Measurements from ENCODE around the gene CFAP54.

The CFAP54 gene

DNA sequence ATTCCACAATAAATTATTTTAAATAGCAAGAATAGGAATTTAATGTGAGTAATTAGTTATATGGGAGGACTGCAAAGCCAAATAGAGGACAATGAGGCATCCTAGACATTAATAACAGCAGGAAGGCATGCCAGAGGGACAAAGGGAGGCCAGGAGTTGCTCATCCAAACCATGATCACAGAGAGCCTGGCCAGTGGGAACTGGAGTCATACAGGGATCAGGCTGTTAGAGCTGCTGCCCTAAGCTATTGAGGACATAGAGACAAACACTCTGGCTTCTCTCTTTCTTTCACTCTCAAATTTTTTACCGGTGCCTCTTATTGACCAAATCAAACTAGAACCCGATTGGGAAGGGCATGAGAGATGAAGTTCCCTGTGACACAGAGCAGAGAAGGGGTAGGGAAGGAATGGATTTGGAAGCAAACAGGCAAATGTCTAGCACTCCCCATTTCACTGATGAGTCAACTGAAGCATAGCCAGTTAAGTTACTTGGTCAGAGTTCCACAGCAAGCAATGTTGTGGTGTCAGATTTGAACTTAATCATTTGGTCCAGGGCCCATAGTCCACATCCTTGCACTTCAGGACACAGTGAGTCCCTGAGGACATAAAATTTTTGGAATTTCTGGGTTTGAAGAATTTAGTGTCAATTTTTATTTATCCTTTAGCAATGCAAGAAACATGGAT, 17.9 kb upstream of the CFAP54 start:
- no peak overlapping the region for H3K4ac ChIP-seq (ENCODE audit: low read depth, low read length)
- no peak overlapping the region for H3K27ac ChIP-seq (ENCODE audit: low read depth, low read length)
- H4K91ac ChIP-seq (ENCODE audit: low read depth, low read length), result no peak overlapping the region
- H3K9ac ChIP-seq (ENCODE audit: low read length), result no peak overlapping the region
- no peak overlapping the region for H2BK5ac ChIP-seq (ENCODE audit: low read depth, low read length, poor library complexity)
- H2AK5ac ChIP-seq (ENCODE audit: low read length), result no peak overlapping the region
- H3K79me1 ChIP-seq (ENCODE audit: low read length), result no peaks in the 10 kb centered on the region
- H3K4me1 ChIP-seq (ENCODE audit: control insufficient read depth in 1 of 2, insufficient read depth in 2 of 2, low read length in 2 of 2), result peaks cover 0 to 3% of the 10 kb centered on the region in 2 experiments
- no peak overlapping the region for H2BK12ac ChIP-seq (ENCODE audit: low read length)
- no peak overlapping the region for H3K14ac ChIP-seq (ENCODE audit: low read length)
- H3K23ac ChIP-seq (ENCODE audit: low read length), result no peak overlapping the region
- no CpG with 5 or more reads among the region's 2 CpGs for WGBS (ENCODE audit: extremely low coverage, insufficient coverage, insufficient read length)
- no peak for DNase-seq
- no peaks in the 10 kb centered on the region for H3K79me2 ChIP-seq (ENCODE audit: control insufficient read depth, insufficient read depth, low read length, poor library complexity)
- H3K36me3 ChIP-seq (ENCODE audit: control insufficient read depth in 1 of 2, insufficient read depth in 2 of 2, low read length in 2 of 2), result no peaks in the 10 kb centered on the region
- H3K4me3 ChIP-seq (ENCODE audit: low read depth, low read length), result no peak overlapping the region
- no peak overlapping the region for H2AFZ ChIP-seq (ENCODE audit: insufficient read depth, low read length, poor library complexity)
- H3K9me3 ChIP-seq (ENCODE audit: insufficient read depth, low read depth, low read length), result no peaks in the 10 kb centered on the region
- H3K27me3 ChIP-seq (ENCODE audit: insufficient read depth, low read length), result no peaks in the 10 kb centered on the region
- no peak overlapping the region for H4K8ac ChIP-seq (ENCODE audit: low read depth, low read length)
- no peak overlapping the region for H3K4me2 ChIP-seq (ENCODE audit: low read length)
- no peak overlapping the region for H2BK120ac ChIP-seq (ENCODE audit: insufficient read depth, low read length, poor library complexity)
- H4K12ac ChIP-seq (ENCODE audit: low read depth, low read length), result no peak overlapping the region
- no peak overlapping the region for H3K18ac ChIP-seq (ENCODE audit: low read length)

DNA sequence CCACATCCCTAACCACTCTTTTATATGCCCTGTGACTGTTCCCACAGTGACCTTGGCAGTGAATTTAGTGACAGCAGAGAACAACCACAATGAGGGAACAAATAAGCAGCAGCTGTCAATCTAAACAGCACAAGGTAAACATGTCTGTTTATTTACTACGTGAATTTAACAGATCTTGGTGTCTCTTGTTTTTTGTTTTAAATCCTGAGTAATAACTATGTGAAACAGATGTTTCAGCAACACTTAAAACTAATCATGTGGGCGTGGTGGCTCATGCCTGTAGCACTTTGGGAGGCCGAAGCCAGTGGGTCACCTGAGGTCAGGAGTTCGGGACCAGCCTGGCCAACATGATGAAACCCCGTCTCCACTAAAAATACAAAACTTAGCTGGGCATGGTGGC, 17.0 kb upstream of the CFAP54 start:
- no peaks in the 10 kb centered on the region for H3K9me3 ChIP-seq (ENCODE audit: insufficient read depth, low read depth, low read length)
- DNase-seq, result no peak
- H3K27me3 ChIP-seq (ENCODE audit: insufficient read depth, low read length), result no peaks in the 10 kb centered on the region
- H2AFZ ChIP-seq (ENCODE audit: insufficient read depth, low read length, poor library complexity), result no peak overlapping the region
- H2BK12ac ChIP-seq (ENCODE audit: low read length), result no peak overlapping the region
- no peak overlapping the region for H3K9ac ChIP-seq (ENCODE audit: low read length)
- H3K4ac ChIP-seq (ENCODE audit: low read depth, low read length), result no peak overlapping the region
- H2BK120ac ChIP-seq (ENCODE audit: insufficient read depth, low read length, poor library complexity), result no peak overlapping the region
- H4K12ac ChIP-seq (ENCODE audit: low read depth, low read length), result no peak overlapping the region
- H3K27ac ChIP-seq (ENCODE audit: low read depth, low read length), result no peak overlapping the region
- no peaks in the 10 kb centered on the region for H3K79me2 ChIP-seq (ENCODE audit: control insufficient read depth, insufficient read depth, low read length, poor library complexity)
- no peaks in the 10 kb centered on the region for H3K4me1 ChIP-seq (ENCODE audit: control insufficient read depth in 1 of 2, insufficient read depth in 2 of 2, low read length in 2 of 2)
- H3K4me3 ChIP-seq (ENCODE audit: low read depth, low read length), result no peak overlapping the region
- no peak overlapping the region for H3K14ac ChIP-seq (ENCODE audit: low read length)
- no peak overlapping the region for H4K8ac ChIP-seq (ENCODE audit: low read depth, low read length)
- no peak overlapping the region for H3K4me2 ChIP-seq (ENCODE audit: low read length)
- H2AK5ac ChIP-seq (ENCODE audit: low read length), result no peak overlapping the region
- H2BK5ac ChIP-seq (ENCODE audit: low read depth, low read length, poor library complexity), result no peak overlapping the region
- H3K36me3 ChIP-seq (ENCODE audit: control insufficient read depth in 1 of 2, insufficient read depth in 2 of 2, low read length in 2 of 2), result no peaks in the 10 kb centered on the region
- H3K23ac ChIP-seq (ENCODE audit: low read length), result no peak overlapping the region
- H3K79me1 ChIP-seq (ENCODE audit: low read length), result no peaks in the 10 kb centered on the region
- no peak overlapping the region for H4K91ac ChIP-seq (ENCODE audit: low read depth, low read length)
- no peak overlapping the region for H3K18ac ChIP-seq (ENCODE audit: low read length)
- WGBS (ENCODE audit: extremely low coverage, insufficient coverage, insufficient read length), result no CpG with 5 or more reads among the region's 5 CpGs

DNA sequence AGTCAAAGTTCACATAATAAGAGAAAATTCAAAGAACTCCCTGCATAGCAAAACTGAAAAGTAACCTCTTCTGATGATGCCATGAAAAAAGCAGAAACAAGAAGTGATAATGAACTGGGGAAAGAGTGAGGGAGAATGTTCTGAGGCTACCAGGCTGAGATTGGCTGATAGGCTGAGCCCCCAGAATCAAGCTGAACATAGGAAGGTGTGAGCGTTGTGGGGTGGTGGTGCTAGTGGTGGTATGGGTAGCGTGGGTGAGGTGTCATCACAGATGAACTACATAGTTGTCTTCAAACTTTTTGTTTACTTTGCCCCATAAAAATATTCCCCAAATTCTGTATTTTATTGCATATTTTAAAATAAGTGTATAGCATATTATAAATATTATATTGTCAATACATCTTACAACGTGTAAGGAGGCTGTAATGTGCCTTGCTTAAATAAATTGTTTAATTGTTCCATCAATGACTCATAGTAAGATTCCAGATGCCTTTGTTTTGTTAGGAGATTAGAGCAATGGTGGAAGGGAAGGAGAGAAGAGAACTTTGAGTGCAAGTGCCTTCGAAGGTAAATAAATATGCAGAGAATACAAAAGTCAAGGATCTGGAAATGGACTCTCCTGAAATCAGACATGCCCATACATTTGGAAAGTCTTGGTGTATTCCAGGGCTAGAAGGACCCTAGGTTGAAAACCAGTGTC, 15.8 kb upstream of the CFAP54 start:
- H2AFZ ChIP-seq (ENCODE audit: insufficient read depth, low read length, poor library complexity), result no peak overlapping the region
- no peak overlapping the region for H3K4me2 ChIP-seq (ENCODE audit: low read length)
- no peak overlapping the region for H3K27ac ChIP-seq (ENCODE audit: low read depth, low read length)
- no peak overlapping the region for H2BK12ac ChIP-seq (ENCODE audit: low read length)
- no peaks in the 10 kb centered on the region for H3K9me3 ChIP-seq (ENCODE audit: insufficient read depth, low read depth, low read length)
- no peak overlapping the region for H2BK5ac ChIP-seq (ENCODE audit: low read depth, low read length, poor library complexity)
- H3K79me2 ChIP-seq (ENCODE audit: control insufficient read depth, insufficient read depth, low read length, poor library complexity), result no peaks in the 10 kb centered on the region
- H3K14ac ChIP-seq (ENCODE audit: low read length), result no peak overlapping the region
- H4K12ac ChIP-seq (ENCODE audit: low read depth, low read length), result no peak overlapping the region
- no peak overlapping the region for H3K4me3 ChIP-seq (ENCODE audit: low read depth, low read length)
- H4K91ac ChIP-seq (ENCODE audit: low read depth, low read length), result no peak overlapping the region
- no peak overlapping the region for H3K9ac ChIP-seq (ENCODE audit: low read length)
- H4K8ac ChIP-seq (ENCODE audit: low read depth, low read length), result no peak overlapping the region
- H3K4ac ChIP-seq (ENCODE audit: low read depth, low read length), result no peak overlapping the region
- no peak overlapping the region for H2BK120ac ChIP-seq (ENCODE audit: insufficient read depth, low read length, poor library complexity)
- no peaks in the 10 kb centered on the region for H3K79me1 ChIP-seq (ENCODE audit: low read length)
- no peak overlapping the region for H3K23ac ChIP-seq (ENCODE audit: low read length)
- no CpG with 5 or more reads among the region's 4 CpGs for whole genome bisulfite sequencing (ENCODE audit: extremely low coverage, insufficient coverage, insufficient read length)
- H3K36me3 ChIP-seq (ENCODE audit: control insufficient read depth in 1 of 2, insufficient read depth in 2 of 2, low read length in 2 of 2), result no peaks in the 10 kb centered on the region
- no peak overlapping the region for H2AK5ac ChIP-seq (ENCODE audit: low read length)
- H3K4me1 ChIP-seq (ENCODE audit: control insufficient read depth in 1 of 2, insufficient read depth in 2 of 2, low read length in 2 of 2), result no peaks in the 10 kb centered on the region
- no peak overlapping the region for H3K18ac ChIP-seq (ENCODE audit: low read length)
- H3K27me3 ChIP-seq (ENCODE audit: insufficient read depth, low read length), result no peaks in the 10 kb centered on the region
- DNase-seq, result no peak

DNA sequence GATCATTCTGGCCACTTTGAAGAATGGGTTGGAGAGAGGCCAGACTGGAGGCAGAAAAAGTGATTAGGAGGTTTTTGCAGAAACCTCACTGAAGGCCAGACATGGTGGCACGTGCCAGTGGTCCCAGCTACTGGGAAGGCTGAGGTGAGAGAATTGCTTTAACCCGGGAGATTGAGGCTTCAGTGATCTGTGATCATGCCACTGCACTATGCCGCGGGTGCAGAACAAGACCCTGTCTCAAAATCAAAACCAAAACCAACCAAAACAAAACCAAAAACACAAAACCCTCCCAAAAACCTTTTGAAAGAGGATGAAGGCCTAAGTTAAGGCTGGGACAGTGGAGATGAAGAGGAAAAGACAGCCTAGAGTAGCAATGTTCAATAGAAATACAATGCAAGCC, 15.2 kb upstream of the CFAP54 start:
- Histone ChIP-seq H3K27ac (ENCODE audit: low read depth, low read length) (no peak overlapping the region), H3K23ac (ENCODE audit: low read length) (no peak overlapping the region), H3K4me1 (ENCODE audit: control insufficient read depth in 1 of 2, insufficient read depth in 2 of 2, low read length in 2 of 2) (no peaks in the 10 kb centered on the region), H3K4me2 (ENCODE audit: low read length) (no peak overlapping the region), H4K12ac (ENCODE audit: low read depth, low read length) (no peak overlapping the region), H4K8ac (ENCODE audit: low read depth, low read length) (no peak overlapping the region), H3K79me1 (ENCODE audit: low read length) (no peaks in the 10 kb centered on the region), H3K4ac (ENCODE audit: low read depth, low read length) (no peak overlapping the region), H2BK120ac (ENCODE audit: insufficient read depth, low read length, poor library complexity) (no peak overlapping the region), H2AK5ac (ENCODE audit: low read length) (no peak overlapping the region), H3K9ac (ENCODE audit: low read length) (no peak overlapping the region), H2BK12ac (ENCODE audit: low read length) (no peak overlapping the region), H2BK5ac (ENCODE audit: low read depth, low read length, poor library complexity) (no peak overlapping the region), H3K36me3 (ENCODE audit: control insufficient read depth in 1 of 2, insufficient read depth in 2 of 2, low read length in 2 of 2) (no peaks in the 10 kb centered on the region), H3K4me3 (ENCODE audit: low read depth, low read length) (no peak overlapping the region), H4K91ac (ENCODE audit: low read depth, low read length) (no peak overlapping the region), H3K27me3 (ENCODE audit: insufficient read depth, low read length) (no peaks in the 10 kb centered on the region), H3K14ac (ENCODE audit: low read length) (no peak overlapping the region), H3K79me2 (ENCODE audit: control insufficient read depth, insufficient read depth, low read length, poor library complexity) (no peaks in the 10 kb centered on the region), H2AFZ (ENCODE audit: insufficient read depth, low read length, poor library complexity) (no peak overlapping the region), H3K18ac (ENCODE audit: low read length) (no peak overlapping the region), H3K9me3 (ENCODE audit: insufficient read depth, low read depth, low read length) (no peaks in the 10 kb centered on the region)
- DNase-seq, result no peak
- WGBS (ENCODE audit: extremely low coverage, insufficient coverage, insufficient read length), result no CpG with 5 or more reads among the region's 4 CpGs

Measured in trophoblast cell (in vitro differentiated cells and primary cell).